NCI-H2171 (cell line): ENCODE measurements around the gene ST6GAL1.
"Not testable (repeated sequence)": the region's sequence is repeated elsewhere in the genome, so short reads cannot be mapped to it uniquely, and the experiment has no call there.

Experiments used
- DNase-seq: peaks from one replicate; lab custom pipeline; 2025; lab: John Stamatoyannopoulos, UW

Gene ST6GAL1

GRCh38 chr3:187046033-187046432 lies 115.7 kb downstream of the ST6GAL1 start:
- no peak for DNase-seq

- no peak for DNase-seq
Observed at GRCh38 chr3:187049462-187050101, 119.3 kb downstream of the ST6GAL1 start.

DNA sequence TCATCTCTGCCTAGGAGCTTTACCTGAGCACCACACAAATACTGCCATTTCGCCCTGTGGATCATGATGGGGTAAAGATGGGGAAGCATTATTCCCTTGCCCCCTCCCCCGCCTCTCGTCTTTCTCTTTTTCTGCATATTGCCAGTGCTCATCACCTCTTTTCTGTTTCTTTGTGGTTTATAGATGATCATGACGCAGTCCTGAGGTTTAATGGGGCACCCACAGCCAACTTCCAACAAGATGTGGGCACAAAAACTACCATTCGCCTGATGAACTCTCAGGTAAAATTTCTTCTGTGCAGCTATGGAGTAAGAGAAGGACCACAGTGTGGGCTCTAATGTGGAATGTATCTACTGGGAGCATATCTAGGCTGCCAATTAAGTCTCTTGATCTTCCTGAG lies 120.7 kb downstream of the ST6GAL1 start:
- DNase-seq = no peak

- no peak for DNase-seq
Observed at GRCh38 chr3:187051724-187052366, 121.5 kb downstream of the ST6GAL1 start.

DNA sequence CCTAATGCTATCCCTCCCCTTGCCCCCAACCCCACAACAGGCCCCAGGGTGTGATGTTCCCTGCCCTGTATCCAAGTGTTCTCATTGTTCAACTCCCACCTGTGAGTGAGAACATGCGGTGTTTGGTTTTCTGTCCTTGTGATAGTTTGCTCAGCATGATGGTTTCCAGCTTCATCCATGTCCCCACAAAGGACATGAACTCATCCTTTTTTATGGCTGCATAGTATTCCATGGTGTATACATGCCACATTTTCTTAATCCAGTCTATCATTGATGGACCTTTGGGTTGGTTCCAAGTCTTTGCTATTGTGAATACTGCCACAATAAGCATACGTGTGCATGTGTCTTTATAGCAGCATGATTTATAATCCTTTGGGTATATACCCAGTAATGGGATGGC lies 122.1 kb downstream of the ST6GAL1 start:
- DNase-seq = not testable (repeated sequence)

GRCh38 chr3:187054433-187054832 lies 124.1 kb downstream of the ST6GAL1 start:
- not testable (repeated sequence) for DNase-seq

GRCh38 chr3:187057803-187058202 lies 127.5 kb downstream of the ST6GAL1 start:
- DNase-seq = not testable (repeated sequence)

- DNase-seq = no peak
Observed at GRCh38 chr3:187061748-187062147, 131.4 kb downstream of the ST6GAL1 start.

DNA sequence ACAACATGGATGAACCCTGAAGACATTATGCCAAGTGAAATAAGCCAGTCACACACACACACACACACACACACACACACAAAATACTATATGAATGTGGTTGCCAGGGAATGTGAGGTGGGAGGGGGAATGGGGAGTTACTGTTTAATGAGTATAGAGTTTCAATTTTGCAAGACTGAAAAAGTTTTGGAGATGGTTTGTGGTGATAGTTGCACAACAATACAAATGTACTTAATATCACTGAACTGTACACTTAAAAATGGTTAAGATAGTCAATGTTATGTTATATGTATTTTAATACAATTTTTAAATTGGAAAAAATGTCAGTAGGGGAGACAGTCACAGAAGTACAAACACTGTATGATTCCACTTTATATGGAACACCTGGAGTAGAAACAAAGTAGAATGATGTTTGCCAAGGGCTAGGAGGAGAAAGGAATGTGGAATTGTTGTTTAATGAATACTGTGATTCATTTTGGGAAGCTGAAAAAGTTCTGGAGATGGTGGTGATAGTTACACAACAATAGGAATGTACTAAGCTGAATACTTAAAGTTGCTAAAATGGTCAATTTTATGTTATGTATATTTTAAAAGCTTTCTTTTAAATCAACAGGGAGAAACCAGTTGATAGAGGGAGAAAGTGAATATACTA lies 132.3 kb downstream of the ST6GAL1 start:
- no peak for DNase-seq

- DNase-seq = no peak
Observed at GRCh38 chr3:187063286-187064121, 133.2 kb downstream of the ST6GAL1 start.

DNA sequence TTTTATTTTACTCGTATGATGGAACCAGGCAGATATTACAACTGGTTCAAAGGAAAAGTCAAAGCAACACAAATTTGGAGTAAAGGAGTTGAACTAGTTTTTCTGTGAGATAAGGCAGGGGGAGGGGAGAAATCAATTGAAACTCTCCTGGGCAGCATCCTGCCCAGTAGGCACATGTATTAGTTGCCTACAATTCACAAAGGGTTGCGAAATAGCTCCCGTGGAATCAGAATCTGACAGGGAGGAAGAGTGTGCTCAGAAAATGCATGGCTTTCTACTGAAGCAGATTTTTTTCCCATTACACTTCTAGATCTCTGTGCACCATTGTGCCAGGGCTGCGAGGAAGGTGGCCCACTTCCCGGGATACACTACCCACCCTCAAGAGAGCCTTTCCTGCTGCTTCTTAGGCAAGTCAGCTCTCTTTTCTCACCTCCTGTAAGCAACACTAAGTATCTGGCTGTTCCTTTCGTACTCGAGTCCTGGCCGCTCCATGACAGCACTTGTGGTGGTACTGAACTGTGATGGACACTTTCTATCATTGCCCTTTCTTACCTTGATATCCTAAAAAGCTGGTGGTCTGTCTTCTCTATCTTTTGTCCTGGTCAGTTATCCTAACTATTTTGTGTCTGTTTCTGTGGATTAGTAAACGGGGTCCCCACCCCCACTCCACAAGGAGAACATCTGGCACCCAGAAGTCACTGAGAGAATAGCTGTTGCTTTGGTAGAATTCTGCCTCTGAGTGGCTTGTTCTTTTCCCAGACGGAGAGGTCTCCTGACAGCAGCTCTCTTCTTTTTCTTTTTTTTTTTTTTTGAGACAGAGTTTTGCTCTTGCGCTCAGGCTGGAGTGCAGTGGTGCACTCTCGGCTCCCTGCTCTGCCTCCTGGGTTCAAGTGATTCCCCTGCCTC lies 134.1 kb downstream of the ST6GAL1 start:
- no peak for DNase-seq

DNA sequence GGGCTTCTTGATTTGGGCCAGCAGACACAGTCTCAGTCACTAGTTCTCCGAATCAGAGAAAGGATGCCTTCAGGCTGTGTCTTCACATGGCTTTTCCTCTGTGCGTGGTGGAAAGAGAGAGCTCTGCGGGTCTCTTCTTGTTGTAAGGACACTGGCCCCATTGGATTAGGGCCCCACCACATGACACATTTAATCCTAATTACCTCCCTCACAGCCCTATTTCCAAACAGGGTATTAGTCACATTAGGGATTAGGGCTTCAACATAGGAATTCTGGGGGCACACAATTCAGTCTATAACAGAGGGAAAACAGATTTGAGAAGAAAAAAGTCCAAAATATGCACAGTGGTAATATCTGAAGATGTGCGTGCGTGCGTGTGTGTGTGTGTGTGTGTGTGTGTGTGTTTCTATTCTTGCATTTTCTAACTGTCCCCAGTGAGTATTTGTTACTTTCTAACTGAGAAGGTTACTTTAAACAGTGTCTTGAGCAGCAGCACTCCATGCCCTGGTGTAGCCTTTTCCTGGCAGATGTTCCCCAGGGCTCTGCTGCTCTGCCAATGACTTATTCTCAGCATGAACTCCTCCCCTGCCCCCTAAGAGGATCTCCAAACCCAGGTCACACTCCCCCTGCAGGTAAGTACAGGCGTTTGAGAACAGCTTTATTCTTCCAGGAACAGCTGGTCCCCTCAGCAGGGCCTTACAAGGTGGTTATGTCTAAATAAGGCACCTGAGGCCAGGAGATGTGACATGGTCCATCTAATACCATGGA lies 136.1 kb downstream of the ST6GAL1 start:
- peak; percentile 77 for DNase-seq

DNA sequence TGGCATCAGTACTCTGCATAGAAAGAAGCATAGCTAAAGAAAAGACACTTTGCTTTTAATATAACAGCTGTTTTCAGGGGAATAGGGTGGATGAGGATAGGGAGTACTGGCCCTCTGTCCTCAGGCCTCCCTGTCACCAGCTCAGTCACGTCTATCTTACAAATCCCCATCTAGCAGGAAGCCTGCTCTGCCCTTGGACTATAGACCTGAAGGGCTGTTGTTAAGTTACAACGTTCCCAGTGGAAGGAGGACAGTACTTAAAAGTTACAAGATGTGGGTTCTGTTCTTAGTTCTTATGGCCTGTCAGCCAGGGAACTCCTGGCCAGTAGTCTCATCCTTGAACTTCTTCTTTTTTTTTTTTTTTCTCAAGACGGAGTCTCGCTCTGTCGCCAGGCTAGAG lies 138.5 kb downstream of the ST6GAL1 start:
- DNase-seq = no peak

DNA sequence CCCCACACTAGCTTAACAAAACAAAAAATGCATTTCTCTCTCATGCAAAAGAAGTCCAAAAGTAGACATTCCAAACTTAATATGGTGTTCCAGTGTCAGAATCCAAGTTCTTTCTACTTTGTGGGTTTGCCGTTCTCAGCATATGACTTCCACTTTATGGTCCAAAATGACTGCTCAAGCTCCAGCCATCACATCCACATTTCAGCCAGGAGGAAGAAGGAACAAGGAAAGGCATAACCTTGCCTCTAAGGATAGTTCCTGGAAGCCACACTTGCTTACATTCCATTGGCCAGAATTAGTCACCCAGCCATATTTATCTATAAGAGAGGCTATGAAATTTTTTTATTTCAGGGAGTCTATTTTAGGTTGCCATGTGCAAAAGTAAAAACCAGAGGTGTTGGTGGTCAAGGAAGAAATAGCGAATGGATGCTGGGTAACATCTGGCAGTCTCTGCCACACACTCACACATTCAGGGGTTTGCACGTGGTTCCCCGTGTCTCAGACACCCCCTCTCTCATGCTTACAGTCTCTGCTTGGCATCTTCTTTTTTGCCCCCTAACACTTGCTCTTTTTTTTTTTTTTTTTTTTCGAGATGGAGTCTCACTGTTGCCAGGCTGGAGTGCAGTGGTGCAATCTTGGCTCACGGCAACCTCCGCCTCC lies 139.7 kb downstream of the ST6GAL1 start:
- no peak for DNase-seq

DNA sequence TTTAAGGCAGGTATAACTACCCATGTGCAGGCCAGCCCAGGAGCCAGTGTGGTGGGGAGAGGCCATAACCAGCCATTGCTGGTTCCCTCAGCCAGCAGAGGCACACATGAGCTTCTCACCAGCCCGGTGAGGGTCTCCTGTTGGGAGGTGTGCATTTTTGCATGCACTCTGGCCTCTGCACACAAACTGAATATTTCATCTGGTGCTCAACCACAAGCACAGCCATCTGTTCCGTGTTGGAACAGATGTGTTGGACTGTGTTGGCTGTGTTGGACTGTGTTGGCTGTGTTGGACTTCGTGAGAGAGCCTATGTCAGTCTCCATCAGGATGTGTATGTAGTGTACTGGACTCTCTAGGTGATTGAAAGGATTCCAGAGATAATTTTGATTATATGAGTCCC lies 141.8 kb downstream of the ST6GAL1 start:
- no peak for DNase-seq

- no peak for DNase-seq
Observed at GRCh38 chr3:187072511-187072910, 142.2 kb downstream of the ST6GAL1 start.

DNA sequence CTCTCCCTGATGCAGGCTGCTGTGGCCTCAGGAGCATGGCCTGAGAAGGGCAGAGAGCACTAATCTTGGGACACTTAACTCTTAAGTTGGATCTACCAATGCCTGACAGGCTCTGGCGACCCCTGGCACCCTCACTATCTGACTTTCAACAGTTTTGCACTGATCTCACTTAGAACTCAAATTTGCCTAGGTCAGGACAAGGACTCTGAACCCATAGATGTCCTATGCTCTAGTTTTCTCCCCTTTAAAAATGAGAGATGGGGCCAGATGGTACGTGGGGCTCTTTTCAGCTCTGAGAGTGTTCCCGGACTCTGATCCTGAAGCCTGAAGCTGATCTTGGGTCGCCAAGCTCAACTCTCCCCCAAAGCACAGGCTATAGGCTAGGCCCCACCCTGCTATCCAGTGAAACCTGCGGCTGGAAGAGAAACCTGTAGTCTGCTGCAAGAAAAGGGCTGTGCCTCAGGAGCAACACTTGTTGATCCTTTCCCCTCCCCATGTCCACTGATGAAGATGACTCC lies 143.3 kb downstream of the ST6GAL1 start:
- no peak for DNase-seq

- DNase-seq = no peak
Observed at GRCh38 chr3:187074846-187075245, 144.5 kb downstream of the ST6GAL1 start.

- DNase-seq = no peak
Observed at GRCh38 chr3:187076297-187076696, 146.0 kb downstream of the ST6GAL1 start.

- DNase-seq = no peak
Observed at GRCh38 chr3:187077085-187077484, 146.8 kb downstream of the ST6GAL1 start.
